ENCODE measurements around the gene DAP.

The DAP gene

DNA sequence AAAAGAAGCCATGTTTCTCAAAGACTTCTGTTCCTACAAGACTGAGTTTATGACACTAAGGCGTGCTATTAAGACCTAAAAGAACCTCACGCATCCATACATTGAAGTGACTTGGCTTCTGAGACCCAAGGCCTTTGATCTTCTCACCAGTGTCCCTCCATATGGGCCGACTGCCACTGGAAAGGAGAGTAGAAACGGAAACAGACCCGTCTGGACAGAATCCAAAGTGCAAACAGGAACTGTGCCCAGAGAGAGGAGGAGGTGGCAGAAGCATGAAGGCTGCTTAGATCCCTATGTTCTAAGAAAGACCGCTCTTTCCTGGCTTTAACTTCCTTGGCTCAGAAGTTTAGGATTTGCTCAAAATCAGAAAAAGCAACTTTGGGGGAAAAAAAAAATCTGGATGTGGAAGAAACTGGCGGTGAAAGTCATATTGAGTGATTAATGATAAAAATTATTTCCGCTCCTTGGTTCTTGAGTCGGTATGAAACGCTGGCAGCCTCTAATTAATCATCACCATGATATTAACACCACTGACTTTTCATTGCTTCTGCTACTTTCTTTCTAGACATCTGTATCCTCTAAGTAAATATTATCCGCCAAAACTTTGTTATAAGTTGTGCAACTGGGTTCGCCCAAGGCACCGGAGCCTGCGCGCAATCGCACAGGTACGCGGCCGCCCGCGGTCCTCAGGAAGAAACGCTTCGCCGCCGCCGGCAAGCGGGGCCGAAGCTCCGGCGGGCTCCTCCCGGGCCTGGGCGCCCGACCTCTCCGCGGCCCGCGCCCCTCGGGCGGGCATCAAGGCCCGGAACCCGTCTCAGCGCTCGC lies 726 bp downstream of the DAP start:
- peak; percentile 56 for DNase-seq (ENCODE audit: low spot score)

GRCh38 chr5:10759111-10759510 lies 1.9 kb downstream of the DAP start:
- no peak for DNase-seq (ENCODE audit: low spot score)

DNA sequence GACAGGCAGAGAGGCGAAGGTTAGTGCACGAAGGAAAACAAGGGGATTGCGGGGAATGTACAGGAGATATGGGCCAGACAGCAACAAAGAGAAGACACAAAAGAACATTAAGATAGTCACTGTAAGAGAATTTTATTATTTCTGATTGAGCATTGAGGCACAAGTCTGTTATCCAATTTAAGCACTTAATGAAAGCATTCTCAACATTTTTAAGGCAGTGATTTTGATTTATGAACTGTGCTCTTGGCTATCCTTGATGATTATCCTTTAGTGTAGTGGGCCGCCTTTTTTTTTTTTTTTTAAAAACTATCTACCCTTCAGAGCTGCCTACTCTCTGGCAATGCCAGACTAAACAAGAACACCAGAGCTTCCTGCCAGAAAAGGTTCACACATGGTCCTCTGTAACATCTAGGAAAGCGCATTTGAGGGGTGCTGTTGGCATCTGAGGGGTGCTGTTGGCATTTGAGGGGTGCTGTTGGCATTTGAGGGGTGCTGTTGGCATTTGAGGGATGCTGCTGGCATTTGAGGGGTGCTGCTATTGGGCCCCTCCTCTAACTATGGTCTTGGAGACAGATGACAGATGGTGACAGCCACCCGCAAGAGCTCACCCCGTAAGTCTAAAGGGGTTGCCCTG lies 3.0 kb downstream of the DAP start:
- DNase-seq (ENCODE audit: low spot score), result no peak

GRCh38 chr5:10757043-10757442 lies 4.0 kb downstream of the DAP start:
- no peak for DNase-seq (ENCODE audit: low spot score)

- peak; percentile 56 for DNase-seq (ENCODE audit: low spot score)
These were observed 4.5 kb downstream of the DAP start for GRCh38 chr5:10756549-10756948.

DNA sequence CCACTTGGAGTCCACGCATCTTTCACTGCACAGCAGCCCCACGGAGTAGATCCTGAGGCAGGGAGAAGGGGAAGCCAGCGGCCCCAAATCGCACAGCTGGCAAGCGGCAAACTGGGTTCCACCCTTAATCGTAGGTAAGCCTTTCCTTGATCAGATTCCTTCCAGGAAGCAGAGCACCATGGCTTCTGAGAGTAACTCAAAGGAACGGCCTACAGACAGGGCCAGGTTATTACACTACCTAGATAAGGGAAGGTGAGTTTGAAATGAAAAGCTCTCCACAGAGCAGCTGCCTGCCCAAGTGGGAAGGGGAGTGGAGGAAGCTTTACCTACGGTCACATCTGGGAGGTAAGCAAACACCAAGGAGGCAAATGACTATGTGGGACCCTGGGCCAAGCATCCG lies 7.9 kb downstream of the DAP start:
- DNase-seq (ENCODE audit: low spot score), result no peak

GRCh38 chr5:10752451-10752850 lies 8.6 kb downstream of the DAP start:
- no peak for DNase-seq (ENCODE audit: low spot score)

DNA sequence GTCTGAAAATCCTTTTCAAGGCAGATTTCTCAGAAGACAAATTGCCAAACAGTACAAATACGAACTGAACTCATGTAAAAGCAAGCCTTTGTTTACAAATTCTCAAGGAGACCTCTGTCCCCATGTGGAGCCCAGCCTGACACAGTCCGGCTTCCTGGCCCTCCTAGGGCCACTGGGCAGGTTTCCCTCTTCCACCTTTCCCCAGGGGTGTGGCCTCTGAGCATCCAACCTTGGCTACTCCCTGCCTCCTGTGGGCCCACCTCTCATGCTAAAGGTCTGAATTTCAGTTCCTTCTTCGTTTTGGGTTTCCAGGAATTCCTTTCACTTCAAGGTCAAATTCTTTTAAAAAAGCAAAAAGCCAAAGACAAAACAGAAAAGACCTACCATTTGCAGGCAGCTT lies 10.1 kb downstream of the DAP start:
- DNase-seq (ENCODE audit: low spot score), result no peak

- no peak for DNase-seq (ENCODE audit: low spot score)
These were observed 13.1 kb downstream of the DAP start for GRCh38 chr5:10747678-10748622.

DNA sequence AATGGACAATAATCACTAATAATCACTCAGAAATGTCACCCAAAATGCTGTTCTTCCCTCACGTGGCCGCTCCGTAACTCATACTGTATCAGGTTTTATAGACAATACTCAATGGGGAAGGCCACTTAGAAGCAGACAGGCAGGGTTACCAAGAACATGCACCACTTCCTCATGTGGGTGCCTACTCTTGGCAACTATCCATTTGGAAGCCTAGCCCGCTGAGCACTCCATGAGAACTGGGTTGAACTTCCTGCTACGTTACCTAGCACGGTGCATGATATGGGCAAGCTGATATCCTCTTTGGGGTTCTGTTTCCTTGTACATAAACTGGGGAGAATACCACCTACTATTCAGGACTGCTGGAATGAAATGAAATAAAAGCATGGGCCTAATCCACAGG lies 14.3 kb downstream of the DAP start:
- no peak for DNase-seq (ENCODE audit: low spot score)

- no peak for DNase-seq (ENCODE audit: low spot score)
These were observed 15.9 kb downstream of the DAP start for GRCh38 chr5:10745133-10745532.

DNA sequence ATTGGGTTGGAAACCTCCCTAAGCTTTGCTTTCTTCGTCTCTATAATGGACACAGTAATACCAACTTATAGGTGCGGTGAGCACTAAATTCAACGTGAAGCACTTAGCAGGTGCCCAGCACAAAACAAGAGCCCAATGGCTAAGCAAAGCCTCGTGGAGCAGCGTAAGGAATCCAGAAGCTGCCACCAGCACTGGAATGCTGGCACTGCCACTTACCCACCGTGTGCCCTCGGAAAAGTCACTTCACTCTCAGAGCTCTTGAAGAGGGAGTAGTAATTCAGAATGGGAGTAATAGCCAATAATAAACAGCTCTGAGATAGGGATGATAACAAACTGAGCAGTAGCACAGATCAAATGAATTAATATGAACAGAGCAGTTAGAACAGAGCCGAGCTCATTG lies 16.4 kb downstream of the DAP start:
- DNase-seq (ENCODE audit: low spot score), result no peak

GRCh38 chr5:10743951-10744350 lies 17.1 kb downstream of the DAP start:
- no peak for DNase-seq (ENCODE audit: low spot score)

DNA sequence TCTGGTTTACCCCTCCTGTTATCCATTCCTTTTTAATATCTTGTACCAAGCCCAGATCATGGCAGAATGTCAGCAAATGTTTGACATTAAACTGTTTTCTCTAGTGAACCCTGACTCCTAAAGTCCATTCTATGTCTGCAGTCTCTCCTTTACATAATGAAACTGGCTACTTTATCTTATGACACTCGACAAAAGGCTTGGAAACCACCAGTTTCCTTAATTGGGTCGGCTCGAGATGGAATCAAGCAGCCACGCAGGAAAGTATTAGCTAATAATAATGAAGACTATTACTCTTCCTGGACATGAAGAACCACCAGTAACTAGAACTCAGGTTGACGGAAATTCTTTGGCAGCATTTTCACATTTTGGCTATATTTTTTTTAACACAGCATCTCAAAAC lies 17.5 kb downstream of the DAP start:
- DNase-seq (ENCODE audit: low spot score), result no peak

DNA sequence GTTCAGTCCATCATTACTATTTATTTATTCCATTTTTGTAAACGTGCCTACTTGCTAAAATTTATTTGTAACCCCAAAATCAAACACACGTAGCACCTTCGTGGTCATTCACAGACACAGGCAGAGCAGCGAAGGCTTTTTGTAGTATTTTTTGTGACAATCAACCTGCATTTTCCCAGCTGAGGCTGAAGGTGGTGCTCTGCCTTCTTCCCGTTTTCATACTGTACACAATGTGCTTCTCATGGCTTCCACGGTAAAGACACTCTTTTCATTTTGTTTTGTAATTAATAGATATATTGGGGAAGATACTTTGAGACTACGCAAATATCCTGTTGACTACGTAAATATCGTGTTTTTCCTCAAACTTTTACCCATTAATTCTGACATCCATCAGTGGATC lies 19.4 kb downstream of the DAP start:
- DNase-seq (ENCODE audit: low spot score), result no peak

DNA sequence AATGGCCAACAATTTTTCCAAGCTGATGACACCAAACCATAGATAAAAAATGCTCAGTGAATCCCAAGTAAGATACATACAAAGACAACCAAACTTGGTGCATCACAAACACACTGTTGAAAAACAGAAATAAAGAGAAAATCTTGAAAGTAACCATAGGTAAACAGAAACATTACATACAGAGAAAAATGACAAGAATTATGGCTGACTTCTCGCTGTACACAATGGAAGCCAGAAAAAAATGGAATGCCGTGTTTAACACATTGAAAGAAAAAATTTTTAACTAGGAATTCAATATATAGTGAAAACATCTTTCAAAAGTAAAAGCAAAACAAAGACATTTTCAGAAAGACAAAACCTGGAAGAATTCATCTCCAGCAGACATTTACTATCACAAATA lies 20.6 kb downstream of the DAP start:
- DNase-seq (ENCODE audit: low spot score), result no peak

DNA sequence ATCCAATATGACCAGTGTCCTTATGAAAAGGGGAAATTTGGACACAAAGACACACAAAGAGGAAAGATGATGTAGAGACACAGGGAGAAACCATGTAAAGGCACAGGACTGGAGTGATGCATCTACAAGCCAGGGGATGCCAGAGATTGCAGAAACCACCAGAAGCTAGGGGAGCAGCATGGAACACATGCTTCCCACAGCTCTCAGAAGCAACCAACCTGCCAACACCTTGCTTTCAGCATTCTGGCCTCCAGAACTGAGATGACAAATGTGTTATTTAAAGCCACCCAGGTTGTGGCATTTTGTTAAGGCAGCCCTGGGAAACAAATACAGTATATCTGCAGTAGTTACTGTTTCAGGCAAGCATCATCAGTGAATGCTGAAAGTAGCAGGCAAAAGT lies 23.2 kb downstream of the DAP start:
- no peak for DNase-seq (ENCODE audit: low spot score)

DNA sequence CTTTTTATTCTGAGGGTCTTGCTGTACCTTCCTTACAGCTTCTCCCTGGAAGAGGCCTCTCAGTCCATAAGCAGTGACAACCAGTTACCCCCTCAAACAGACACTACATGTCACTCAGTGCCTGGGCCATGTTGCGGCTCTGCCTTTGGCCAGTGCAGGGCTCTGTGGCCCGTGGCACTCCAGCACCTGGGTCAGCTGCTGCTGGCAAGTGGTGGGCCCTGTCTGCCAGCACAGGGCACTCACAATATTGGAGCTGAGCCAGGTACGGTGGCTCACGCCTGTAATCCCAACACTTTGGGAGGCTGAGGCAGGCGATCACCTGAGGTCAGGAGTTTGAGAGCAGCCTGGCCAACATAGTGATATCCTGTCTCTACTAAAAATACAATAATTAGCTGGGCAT lies 24.2 kb downstream of the DAP start:
- no peak for DNase-seq (ENCODE audit: low spot score)

DNA sequence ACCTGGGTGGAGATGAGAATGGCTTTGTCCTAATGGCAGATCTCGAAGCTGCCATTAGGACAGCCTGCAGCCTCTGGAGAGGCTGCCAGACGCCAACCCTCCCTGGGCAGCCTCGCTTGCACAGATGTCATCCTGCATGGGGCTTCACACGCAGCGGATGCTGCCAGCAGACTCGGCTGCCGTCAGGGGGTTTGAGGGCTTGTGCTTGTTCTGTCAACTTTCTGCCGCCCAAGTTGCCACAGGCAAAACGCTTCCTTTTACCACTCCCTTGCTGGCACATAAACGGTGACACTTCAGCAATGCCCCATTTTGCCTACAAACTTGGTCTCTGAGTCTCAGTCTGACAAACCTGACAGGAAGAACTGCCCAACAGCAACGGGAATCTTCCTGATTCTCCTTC lies 24.7 kb downstream of the DAP start:
- no peak for DNase-seq (ENCODE audit: low spot score)

DNA sequence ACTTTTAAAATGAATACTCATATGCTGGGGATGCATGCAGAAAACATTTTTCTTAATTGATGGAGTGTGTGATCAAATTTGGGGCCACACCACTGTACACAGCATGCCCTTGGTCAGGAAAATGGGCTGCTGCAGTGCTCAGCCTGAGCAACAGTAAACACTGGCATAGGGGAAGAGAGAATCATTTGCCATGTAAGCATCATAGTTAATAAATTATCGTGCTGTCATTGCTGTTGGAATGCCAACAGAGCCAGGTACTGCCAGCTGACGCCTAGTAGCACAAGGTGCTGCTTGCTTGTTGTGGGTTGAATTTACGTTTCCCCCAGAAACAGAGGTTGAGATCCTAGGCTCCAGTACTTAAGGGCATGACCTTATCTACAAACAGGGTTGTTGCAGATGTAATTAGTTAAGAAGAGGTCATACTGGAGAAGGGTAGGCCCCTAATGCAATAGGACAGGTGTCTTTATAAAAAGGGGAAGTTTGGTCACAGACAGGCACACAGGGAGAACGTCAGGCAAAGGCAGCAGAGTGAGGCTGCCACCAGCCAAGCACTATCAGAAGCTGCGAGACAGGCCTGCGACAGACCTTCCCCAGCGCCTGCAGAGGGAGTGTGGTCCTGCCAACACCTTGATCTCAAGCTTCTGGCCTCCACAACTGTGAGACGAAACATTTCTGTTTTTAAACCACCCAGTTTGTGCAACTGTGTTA lies 25.3 kb downstream of the DAP start:
- DNase-seq (ENCODE audit: low spot score), result no peak

GRCh38 chr5:10734832-10735523 lies 26.1 kb downstream of the DAP start:
- DNase-seq (ENCODE audit: low spot score), result no peak
